ENCODE results near the gene NME7. TPM values are rescaled to one million over a fixed set of nuclear protein-coding genes. Genes with fewer than 3 reads are reported as not detected.

NME7 gene
- total RNA-seq, 1 experiment from 2014 or later: 34.2 TPM

GRCh38 chr1:169316556-169316955 lies 51.0 kb downstream of the NME7 start:
- Histone ChIP-seq H3K27ac (ENCODE audit: low read depth, low read length, poor library complexity, severe bottlenecking) (no peak overlapping the region), H3K36me3 (ENCODE audit: insufficient read depth, low read length, poor library complexity, severe bottlenecking) (no peaks in the 10 kb centered on the region), H3K4me3 (ENCODE audit: low read depth, low read length, poor library complexity, severe bottlenecking) (no peak overlapping the region), H3K27me3 (replicated peaks; ENCODE audit: insufficient read depth, low read depth, low read length, poor library complexity) (no peaks in the 10 kb centered on the region), H3K4me1 (ENCODE audit: insufficient read depth, low read length, poor library complexity, severe bottlenecking) (peaks cover 12% of the 10 kb centered on the region), H3K9me3 (ENCODE audit: low read depth, low read length, poor library complexity, severe bottlenecking) (no peaks in the 10 kb centered on the region)
- POLR2A ChIA-PET (ENCODE audit: low non-redundant PET): no interaction called here
- intact Hi-C loops (cut with micrococcal nuclease; ENCODE audit: unreplicated experiment): no loop called here
- BruUV-seq (replicated peaks): no TSS peak
- TF ChIP-seq, protein P1, sequence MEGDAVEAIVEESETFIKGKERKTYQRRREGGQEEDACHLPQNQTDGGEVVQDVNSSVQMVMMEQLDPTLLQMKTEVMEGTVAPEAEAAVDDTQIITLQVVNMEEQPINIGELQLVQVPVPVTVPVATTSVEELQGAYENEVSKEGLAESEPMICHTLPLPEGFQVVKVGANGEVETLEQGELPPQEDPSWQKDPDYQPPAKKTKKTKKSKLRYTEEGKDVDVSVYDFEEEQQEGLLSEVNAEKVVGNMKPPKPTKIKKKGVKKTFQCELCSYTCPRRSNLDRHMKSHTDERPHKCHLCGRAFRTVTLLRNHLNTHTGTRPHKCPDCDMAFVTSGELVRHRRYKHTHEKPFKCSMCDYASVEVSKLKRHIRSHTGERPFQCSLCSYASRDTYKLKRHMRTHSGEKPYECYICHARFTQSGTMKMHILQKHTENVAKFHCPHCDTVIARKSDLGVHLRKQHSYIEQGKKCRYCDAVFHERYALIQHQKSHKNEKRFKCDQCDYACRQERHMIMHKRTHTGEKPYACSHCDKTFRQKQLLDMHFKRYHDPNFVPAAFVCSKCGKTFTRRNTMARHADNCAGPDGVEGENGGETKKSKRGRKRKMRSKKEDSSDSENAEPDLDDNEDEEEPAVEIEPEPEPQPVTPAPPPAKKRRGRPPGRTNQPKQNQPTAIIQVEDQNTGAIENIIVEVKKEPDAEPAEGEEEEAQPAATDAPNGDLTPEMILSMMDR (conservative IDR thresholded peaks at IDR 0.05; ENCODE audit: low read depth, low read length): no peak
- no peak for TF ChIP-seq EZH2 (IDR thresholded peaks at IDR 0.05; ENCODE audit: borderline replicate concordance, low read depth, low read length, poor library complexity, severe bottlenecking)
- DNase-seq (ENCODE audit: low spot score): no peak
- CTCF ChIA-PET: no interaction called here

DNA sequence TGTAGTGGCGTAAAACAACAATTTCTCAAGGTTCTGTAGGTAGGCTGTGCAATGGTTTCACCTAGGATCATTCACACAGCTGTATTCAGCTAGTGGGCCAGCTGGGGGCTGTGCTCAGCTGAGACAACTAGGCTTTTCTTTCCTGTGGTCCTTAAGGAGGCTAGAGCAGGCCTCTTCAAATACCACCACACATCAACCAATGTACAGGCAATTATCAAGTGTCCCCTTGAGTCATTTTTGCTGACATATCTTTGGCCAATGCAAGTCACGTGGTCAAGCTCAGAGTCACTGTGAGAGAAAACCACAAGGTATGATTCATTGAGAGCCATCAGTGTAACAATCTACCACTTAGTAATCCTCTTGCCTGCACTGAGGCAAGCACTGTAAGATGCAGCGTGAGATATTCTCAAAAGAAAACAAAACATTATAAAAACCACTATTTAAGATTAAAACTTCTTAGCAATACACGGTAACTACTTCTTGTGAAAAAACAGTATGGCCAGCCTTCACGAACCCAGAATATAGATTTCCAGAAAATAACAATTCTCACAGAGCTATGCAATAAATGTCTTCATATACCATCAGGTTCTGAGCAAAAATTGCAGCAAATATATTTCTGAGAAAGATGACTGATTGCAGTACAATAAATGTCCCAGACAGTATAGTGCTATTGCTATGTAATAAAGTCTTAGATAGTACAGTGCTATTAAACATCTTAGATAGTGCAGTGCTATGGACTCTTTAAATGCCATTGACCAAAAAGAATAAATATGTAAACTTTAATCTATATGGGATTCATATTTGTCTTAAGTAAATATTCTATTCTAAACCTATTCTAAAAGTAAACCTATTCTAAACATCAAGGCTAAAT lies 55.3 kb downstream of the NME7 start:
- Histone ChIP-seq H3K27ac (ENCODE audit: low read depth, low read length, poor library complexity, severe bottlenecking) (no peak overlapping the region), H3K9me3 (ENCODE audit: low read depth, low read length, poor library complexity, severe bottlenecking) (no peaks in the 10 kb centered on the region), H3K36me3 (ENCODE audit: insufficient read depth, low read length, poor library complexity, severe bottlenecking) (no peaks in the 10 kb centered on the region), H3K4me3 (ENCODE audit: low read depth, low read length, poor library complexity, severe bottlenecking) (no peak overlapping the region), H3K27me3 (replicated peaks; ENCODE audit: insufficient read depth, low read depth, low read length, poor library complexity) (no peaks in the 10 kb centered on the region), H3K4me1 (ENCODE audit: insufficient read depth, low read length, poor library complexity, severe bottlenecking) (peaks cover 4% of the 10 kb centered on the region)
- no peak for DNase-seq (ENCODE audit: low spot score)
- no peak for TF ChIP-seq EZH2 (IDR thresholded peaks at IDR 0.05; ENCODE audit: borderline replicate concordance, low read depth, low read length, poor library complexity, severe bottlenecking)
- TF ChIP-seq, protein P1 (conservative IDR thresholded peaks at IDR 0.05; ENCODE audit: low read depth, low read length): no peak
- BruUV-seq (replicated peaks): no TSS peak
- POLR2A ChIA-PET (ENCODE audit: low non-redundant PET): no interaction called here
- intact Hi-C loops (cut with micrococcal nuclease; ENCODE audit: unreplicated experiment): no loop called here
- CTCF ChIA-PET: no interaction called here

DNA sequence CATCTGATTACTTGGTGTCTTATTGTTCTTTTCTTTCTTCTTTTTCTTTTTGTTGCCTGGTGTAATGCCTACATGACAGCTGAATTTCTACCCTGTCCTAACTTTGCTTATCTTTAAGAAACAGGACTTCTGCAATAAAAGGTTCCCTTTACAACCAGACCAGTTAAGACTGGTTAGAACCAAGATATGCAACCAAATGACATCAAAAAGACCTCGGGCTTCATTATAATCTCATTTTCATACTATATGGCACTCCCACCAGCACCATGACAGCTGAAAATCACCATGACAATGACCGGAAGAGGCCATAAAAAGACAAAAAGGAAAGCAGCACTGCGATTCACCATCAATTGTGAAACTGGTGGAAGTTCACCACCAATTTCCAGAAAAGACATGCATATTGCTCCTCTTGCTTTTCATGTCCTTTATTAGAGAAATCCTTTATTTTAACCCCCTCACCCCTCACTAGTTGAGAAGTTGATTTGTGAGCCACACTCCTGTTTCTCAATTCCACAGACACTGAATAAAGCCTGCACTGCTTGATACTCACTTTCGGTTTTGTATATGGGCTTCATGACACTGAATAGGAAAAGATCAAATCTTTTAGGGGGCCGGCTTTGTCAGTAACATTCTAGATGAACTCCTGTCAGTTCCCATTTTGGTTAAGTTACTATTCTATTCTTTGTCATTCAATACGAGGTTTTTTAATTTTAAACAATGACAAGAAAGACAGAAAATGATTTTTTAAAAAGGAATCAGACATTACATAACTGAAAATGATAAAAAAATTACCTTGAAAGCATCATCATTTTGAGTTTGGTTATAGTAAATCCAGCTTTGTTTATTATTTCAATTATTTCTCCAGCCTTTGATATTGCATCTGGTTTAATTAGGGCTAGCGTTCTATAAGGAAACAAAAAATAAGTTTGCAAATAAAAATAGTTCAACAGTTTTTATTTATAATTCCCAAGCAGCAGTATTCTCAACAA lies 58.1 kb downstream of the NME7 start:
- no peak for TF ChIP-seq EZH2 (IDR thresholded peaks at IDR 0.05; ENCODE audit: borderline replicate concordance, low read depth, low read length, poor library complexity, severe bottlenecking)
- TF ChIP-seq, protein P1 (conservative IDR thresholded peaks at IDR 0.05; ENCODE audit: low read depth, low read length): no peak
- no peaks in the 10 kb centered on the region for H3K36me3 ChIP-seq (ENCODE audit: insufficient read depth, low read length, poor library complexity, severe bottlenecking)
- ChIA-PET CTCF (no interaction called here), POLR2A (ENCODE audit: low non-redundant PET) (no interaction called here)
- no peak overlapping the region for H3K27ac ChIP-seq (ENCODE audit: low read depth, low read length, poor library complexity, severe bottlenecking)
- peaks cover 4% of the 10 kb centered on the region for H3K4me1 ChIP-seq (ENCODE audit: insufficient read depth, low read length, poor library complexity, severe bottlenecking)
- no peaks in the 10 kb centered on the region for H3K9me3 ChIP-seq (ENCODE audit: low read depth, low read length, poor library complexity, severe bottlenecking)
- DNase-seq (ENCODE audit: low spot score): peak; percentile 45
- intact Hi-C loops (cut with micrococcal nuclease; ENCODE audit: unreplicated experiment): no loop called here
- no peaks in the 10 kb centered on the region for H3K27me3 ChIP-seq (replicated peaks; ENCODE audit: insufficient read depth, low read depth, low read length, poor library complexity)
- H3K4me3 ChIP-seq (ENCODE audit: low read depth, low read length, poor library complexity, severe bottlenecking): no peak overlapping the region
- no TSS peak for BruUV-seq (replicated peaks)

Measured in A673 (cell line).